CD14-positive monocyte (primary cell): ENCODE results near the gene ZBTB3. TPM values are rescaled to one million over a fixed set of nuclear protein-coding genes. Genes with fewer than 3 reads are reported as not detected.

ENCODE experiments used
- DNase-seq, 3 donors: peaks; one replicate each; pipeline ENCODE4 v3.0.0-alpha.2; 2011 to 2022
- H2AFZ ChIP-seq: 2 replicates; pipeline ENCODE4 v1.6.0; 2012; ENCODE audit warnings: mild to moderate bottlenecking, low read depth, low read length, inconsistent platforms; ENCODE audit not compliant: insufficient read depth, poor library complexity, severe bottlenecking
- H3K27ac ChIP-seq, 2 donors: 1 replicate in 1 of 2; 2 replicates in 1 of 2; pipeline ENCODE4 v1.5.1; 2012 to 2013; ENCODE audit warnings: low read length in 2 of 2, control low read depth in 1 of 2, inconsistent platforms in 1 of 2, low read depth in 1 of 2, mild to moderate bottlenecking in 1 of 2
- H3K27me3 ChIP-seq, 2 donors: one replicate each; pipeline versions ENCODE4 v1.6.0 to v1.6.1; 2011 to 2013; ENCODE audit warnings: low read length in 2 of 2; ENCODE audit not compliant: control insufficient read depth in 2 of 2, insufficient read depth in 2 of 2
- H3K36me3 ChIP-seq, 2 donors: replicated peaks in 1 of 2; 1 replicate in 1 of 2; 2 replicates in 1 of 2; pipeline versions ENCODE4 v1.5.1 to v1.6.1; 2012 to 2013; ENCODE audit warnings: low read length in 2 of 2, control low read depth in 1 of 2, inconsistent platforms in 1 of 2, mild to moderate bottlenecking in 1 of 2; ENCODE audit not compliant: insufficient read depth in 2 of 2, control insufficient read depth in 1 of 2
- H3K4me1 ChIP-seq, 2 donors: 1 replicate in 1 of 2; 2 replicates in 1 of 2; pipeline versions ENCODE4 v1.5.1 to v1.6.1; 2012 to 2013; ENCODE audit warnings: low read length in 2 of 2, control low read depth in 1 of 2, inconsistent platforms in 1 of 2, mild to moderate bottlenecking in 1 of 2, moderate library complexity in 1 of 2; ENCODE audit not compliant: insufficient read depth in 2 of 2, control insufficient read depth in 1 of 2
- H3K4me2 ChIP-seq: replicated peaks from 2 replicates; pipeline ENCODE3; 2012; ENCODE audit warnings: low read length, moderate library complexity, mild to moderate bottlenecking; ENCODE audit not compliant: poor library complexity, severe bottlenecking; ENCODE audit errors: extremely low read depth
- H3K4me3 ChIP-seq, 3 experiments: fragments of 200-600 bp in 1 of 3; sonication (generic) in 1 of 3; replicated peaks in 1 of 3; 1 replicate in 2 of 3; 2 replicates in 1 of 3; pipeline ENCODE4 v1.5.1; 2011 to 2013; ENCODE audit warnings: low read length in 3 of 3, mild to moderate bottlenecking in 3 of 3, control low read depth in 2 of 3, low read depth in 2 of 3, inconsistent platforms in 1 of 3, moderate library complexity in 1 of 3
- H3K79me2 ChIP-seq: 2 replicates; pipeline ENCODE4 v1.6.0; 2012; ENCODE audit warnings: mild to moderate bottlenecking, control low read depth, inconsistent platforms, low read length, moderate library complexity; ENCODE audit not compliant: insufficient read depth
- H3K9ac ChIP-seq: 2 replicates; pipeline ENCODE4 v1.6.0; 2017; ENCODE audit warnings: low read length, mild to moderate bottlenecking; ENCODE audit not compliant: insufficient read depth, poor library complexity, severe bottlenecking
- H3K9me3 ChIP-seq, 2 donors: replicated peaks in 1 of 2; 1 replicate in 1 of 2; 2 replicates in 1 of 2; pipeline versions ENCODE4 v1.5.1 to v1.6.1; 2012 to 2013; ENCODE audit warnings: low read length in 2 of 2, control low read depth in 1 of 2; ENCODE audit not compliant: control insufficient read depth in 1 of 2, insufficient read depth in 1 of 2
- H4K20me1 ChIP-seq: 2 replicates; pipeline ENCODE4 v1.6.0; 2012; ENCODE audit warnings: mild to moderate bottlenecking, low read length, control low read depth, moderate library complexity; ENCODE audit not compliant: insufficient read depth
- H3K27ac Mint-ChIP-seq, 7 donors: one replicate each; pipeline ENCODE4 v1.8.0; 2020; ENCODE audit warnings: mild to moderate bottlenecking in 7 of 7, mixed read lengths in 7 of 7, moderate library complexity in 6 of 7, inconsistent platforms in 2 of 7
- H3K27me3 Mint-ChIP-seq, 3 donors: one replicate each; pipeline ENCODE4 v1.8.0; 2021 to 2022; ENCODE audit warnings: low read depth in 3 of 3, mild to moderate bottlenecking in 3 of 3, mixed read lengths in 3 of 3, moderate library complexity in 3 of 3, inconsistent platforms in 1 of 3
- H3K36me3 Mint-ChIP-seq, 2 donors: one replicate each; pipeline ENCODE4 v1.8.0; 2020; ENCODE audit warnings: mixed read lengths in 2 of 2, inconsistent platforms in 1 of 2, mild to moderate bottlenecking in 1 of 2
- H3K4me1 Mint-ChIP-seq: one replicate; pipeline ENCODE4 v1.8.0; 2020; ENCODE audit warnings: mild to moderate bottlenecking, mixed read lengths
- H3K4me3 Mint-ChIP-seq, 2 donors: one replicate each; pipeline ENCODE4 v1.8.0; 2020; ENCODE audit warnings: mild to moderate bottlenecking in 2 of 2, mixed read lengths in 2 of 2, moderate library complexity in 1 of 2
- H3K9me3 Mint-ChIP-seq, 7 donors: one replicate each; pipeline ENCODE4 v1.8.0; 2020 to 2022; ENCODE audit warnings: mixed read lengths in 7 of 7, mild to moderate bottlenecking in 6 of 7, moderate library complexity in 6 of 7, inconsistent platforms in 2 of 7
- CTCF ChIP-seq: fragments of 200-600 bp; IDR thresholded peaks from one replicate; pipeline ENCODE4 v1.8.0; 2022; ENCODE audit warnings: antibody characterized with exemption, mild to moderate bottlenecking
- WGBS: methylation state at CpG from one replicate; pipeline ENCODE4 v1.1.5; 2013; ENCODE audit warnings: missing lambda C conversion rate; ENCODE audit not compliant: insufficient coverage; 5-methylcytosine and 5-hydroxymethylcytosine counted together
- intact Hi-C, 2 donors: fragments of 100-400 bp; cut with micrococcal nuclease; formaldehyde crosslinking; loops; one replicate each; pipeline versions ENCODE4 v1.15.0 to v1.15.1; 2023
- polyA plus RNA-seq, 3 donors: library from polyadenylated mRNA; depleted of rRNA in 1 of 3; unstranded in 2 of 3; stranded (reverse) in 1 of 3; fragments of 300-500 nt in 2 of 3; fragments of >200 nt in 1 of 3; fragmentation: Illumina TruSeq in 2 of 3; gene quantifications; 1 replicate in 2 of 3; 2 replicates in 1 of 3; pipeline ENCODE4 v1.2.3, GENCODE V29; 2012 to 2021

ZBTB3 gene
- polyA plus RNA-seq, 3 donors: 1.7 to 4.5 (median 2.0) TPM

DNA sequence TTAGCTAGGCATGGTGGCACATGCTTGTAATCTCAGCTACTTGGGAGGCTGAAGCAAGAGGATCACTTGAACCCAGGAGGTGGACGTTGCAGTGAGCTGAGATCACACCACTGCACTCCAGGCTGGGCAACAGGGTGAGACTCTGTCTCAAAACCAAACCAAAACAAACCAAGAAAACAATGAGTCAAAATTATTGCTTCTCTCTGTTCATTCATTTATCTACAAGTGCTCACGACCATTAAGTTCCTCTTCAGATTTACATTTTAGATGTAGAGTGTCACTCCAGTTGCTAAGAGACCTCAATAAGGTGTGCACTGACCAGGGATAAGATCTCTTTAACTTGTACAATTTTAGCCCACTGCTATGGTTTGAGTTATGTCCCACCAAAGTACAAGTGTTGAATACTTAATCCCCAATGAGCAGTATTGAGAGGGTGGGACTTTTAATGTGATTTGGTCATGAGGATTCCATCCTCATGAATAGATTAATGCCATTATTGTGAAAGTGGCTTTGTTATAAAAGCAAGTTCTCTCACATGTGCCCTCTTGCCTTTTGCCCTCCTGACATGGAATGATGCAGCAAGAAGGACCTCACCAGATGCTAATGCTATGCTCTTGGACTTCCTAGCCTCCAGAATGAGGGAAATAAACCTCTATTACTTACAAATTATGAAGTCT is 34.5 kb downstream of the ZBTB3 start:
- intact Hi-C loops: no loop called here
- H3K27ac Mint-ChIP-seq: no peak overlapping the region
- 83% methylated on average over 1 of the region's 2 CpGs for WGBS
- no peaks in the 10 kb centered on the region for H3K27me3 Mint-ChIP-seq
- Histone ChIP-seq H3K27ac (peak overlapping the region in 1 of 2 donors; percentile 32), H2AFZ (no peak overlapping the region), H4K20me1 (peaks cover 88% of the 10 kb centered on the region), H3K9me3 (no peaks in the 10 kb centered on the region), H3K9ac (no peak overlapping the region), H3K36me3 (peaks cover 95 to 99% of the 10 kb centered on the region in 2 donors), H3K27me3 (no peaks in the 10 kb centered on the region), H3K4me2 (no peak overlapping the region), H3K79me2 (peaks cover 89% of the 10 kb centered on the region), H3K4me1 (peaks cover 3 to 5% of the 10 kb centered on the region in 2 donors), H3K4me3 (no peak overlapping the region)
- no peak for DNase-seq
- TF ChIP-seq CTCF: no peak
- no peak overlapping the region for H3K4me3 Mint-ChIP-seq
- H3K9me3 Mint-ChIP-seq: no peaks in the 10 kb centered on the region
- H3K36me3 Mint-ChIP-seq: peaks cover 91 to 99% of the 10 kb centered on the region in 2 donors
- peaks cover 5% of the 10 kb centered on the region for H3K4me1 Mint-ChIP-seq

DNA sequence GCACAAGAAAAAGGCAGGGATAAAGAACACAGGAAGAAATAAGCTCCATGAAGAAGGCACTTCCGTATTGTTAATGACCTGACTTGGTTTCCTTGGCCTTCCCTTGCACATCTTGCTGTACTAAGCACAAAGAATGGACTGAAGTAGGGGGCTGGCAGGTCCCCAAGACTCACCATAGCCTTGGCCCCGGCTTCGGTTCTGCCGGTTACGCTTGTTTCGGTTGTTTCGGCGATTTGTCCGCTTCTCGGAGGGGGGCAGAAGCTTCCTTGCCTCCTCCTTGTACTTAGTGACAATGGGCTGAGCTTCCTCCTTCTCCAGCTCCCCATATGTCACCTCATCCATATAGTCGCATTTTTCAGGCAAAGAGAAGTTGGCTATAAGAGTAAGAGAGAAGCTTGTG is 37.1 kb downstream of the ZBTB3 start:
- H3K27me3 ChIP-seq: no peaks in the 10 kb centered on the region
- H3K27ac ChIP-seq: no peak overlapping the region
- no peaks in the 10 kb centered on the region for H3K9me3 Mint-ChIP-seq
- peaks cover 66% of the 10 kb centered on the region for H4K20me1 ChIP-seq
- peaks cover 89 to 98% of the 10 kb centered on the region in 2 donors for H3K36me3 ChIP-seq
- no peak overlapping the region for H3K4me2 ChIP-seq
- H3K9ac ChIP-seq: no peak overlapping the region
- H3K27ac Mint-ChIP-seq: peak overlapping the region in 1 of 7 donors; percentile 20
- no peak for DNase-seq
- H3K27me3 Mint-ChIP-seq: no peaks in the 10 kb centered on the region
- H3K9me3 ChIP-seq: no peaks in the 10 kb centered on the region
- WGBS: 96% methylated on average over 5 of the region's 11 CpGs
- H2AFZ ChIP-seq: no peak overlapping the region
- peaks cover 72% of the 10 kb centered on the region for H3K79me2 ChIP-seq
- H3K4me1 Mint-ChIP-seq: peaks cover 4% of the 10 kb centered on the region
- no peak overlapping the region for H3K4me3 Mint-ChIP-seq
- no peak for TF ChIP-seq CTCF
- H3K4me1 ChIP-seq: no peaks in the 10 kb centered on the region
- H3K36me3 Mint-ChIP-seq: peaks cover 88 to 96% of the 10 kb centered on the region in 2 donors
- H3K4me3 ChIP-seq: no peak overlapping the region
- intact Hi-C loops: no loop called here
